IPS-18c (cell line): Measurements from ENCODE around the gene TTLL13.
"Not testable (repeated sequence)": the region's sequence is repeated elsewhere in the genome, so short reads cannot be mapped to it uniquely, and the experiment has no call there.

Experiments used
- H3K4me3 ChIP-seq: 2 replicates; pipeline ENCODE4 v1.7.0; 2013; ENCODE audit warnings: low read depth, mild to moderate bottlenecking, low read length, moderate library complexity; ENCODE audit not compliant: insufficient read depth
- H3K9me3 ChIP-seq: one replicate; pipeline ENCODE4 v1.6.1; 2013; ENCODE audit warnings: mild to moderate bottlenecking, low read length, moderate library complexity; ENCODE audit not compliant: control insufficient read depth, insufficient read depth

TTLL13 gene

GRCh38 chr15:90295270-90295648 lies 45.9 kb downstream of the TTLL13 start:
- no peak overlapping the region for H3K4me3 ChIP-seq

GRCh38 chr15:90296316-90296884 lies 47.0 kb downstream of the TTLL13 start:
- H3K4me3 ChIP-seq, H3K9me3 ChIP-seq: not testable (repeated sequence)

More at GRCh38 chr15:90295270-90295648, 45.9 kb downstream of the TTLL13 start:
- H3K9me3 ChIP-seq = no peaks in the 10 kb centered on the region

DNA sequence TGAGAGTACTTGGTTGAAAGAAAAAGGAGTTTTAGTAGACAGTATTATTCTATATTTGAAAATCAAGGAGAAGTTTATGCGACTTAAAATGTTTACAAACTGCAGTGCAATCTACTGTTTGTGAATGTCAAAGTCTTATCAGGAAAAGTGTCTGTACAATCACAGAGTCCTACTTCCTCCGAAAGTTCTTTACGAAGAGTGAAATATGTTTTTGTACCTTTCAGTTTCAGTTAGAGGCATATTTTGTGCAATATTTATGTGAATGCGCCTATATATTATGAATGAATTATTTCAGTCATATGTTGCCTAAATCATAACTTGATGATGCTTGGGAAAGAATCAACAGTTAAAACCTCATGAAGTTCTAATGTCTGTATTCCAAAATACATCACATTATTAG lies 47.7 kb downstream of the TTLL13 start:
- Histone ChIP-seq H3K9me3 (no peaks in the 10 kb centered on the region), H3K4me3 (no peak overlapping the region)

DNA sequence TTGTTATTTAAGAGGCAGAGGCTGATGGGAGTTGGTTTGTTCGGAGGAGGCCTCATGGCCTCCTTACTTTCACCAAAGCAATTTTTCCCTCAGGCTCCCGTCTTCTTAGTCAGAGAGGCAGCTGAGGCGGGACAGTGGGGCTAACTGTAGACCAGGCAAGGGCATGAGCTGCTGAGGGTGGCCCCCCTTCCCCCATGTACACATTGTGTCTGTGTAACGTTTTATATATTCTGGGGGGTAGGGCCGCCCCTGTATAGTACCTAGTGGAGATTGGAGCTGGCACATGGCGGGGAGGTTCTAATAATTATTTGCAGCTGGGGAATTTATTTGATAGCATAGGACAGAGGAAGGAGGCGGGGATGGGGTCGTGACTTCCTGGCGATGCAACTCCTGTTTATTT lies 51.2 kb downstream of the TTLL13 start:
- Histone ChIP-seq H3K4me3 (no peak overlapping the region), H3K9me3 (no peaks in the 10 kb centered on the region)

DNA sequence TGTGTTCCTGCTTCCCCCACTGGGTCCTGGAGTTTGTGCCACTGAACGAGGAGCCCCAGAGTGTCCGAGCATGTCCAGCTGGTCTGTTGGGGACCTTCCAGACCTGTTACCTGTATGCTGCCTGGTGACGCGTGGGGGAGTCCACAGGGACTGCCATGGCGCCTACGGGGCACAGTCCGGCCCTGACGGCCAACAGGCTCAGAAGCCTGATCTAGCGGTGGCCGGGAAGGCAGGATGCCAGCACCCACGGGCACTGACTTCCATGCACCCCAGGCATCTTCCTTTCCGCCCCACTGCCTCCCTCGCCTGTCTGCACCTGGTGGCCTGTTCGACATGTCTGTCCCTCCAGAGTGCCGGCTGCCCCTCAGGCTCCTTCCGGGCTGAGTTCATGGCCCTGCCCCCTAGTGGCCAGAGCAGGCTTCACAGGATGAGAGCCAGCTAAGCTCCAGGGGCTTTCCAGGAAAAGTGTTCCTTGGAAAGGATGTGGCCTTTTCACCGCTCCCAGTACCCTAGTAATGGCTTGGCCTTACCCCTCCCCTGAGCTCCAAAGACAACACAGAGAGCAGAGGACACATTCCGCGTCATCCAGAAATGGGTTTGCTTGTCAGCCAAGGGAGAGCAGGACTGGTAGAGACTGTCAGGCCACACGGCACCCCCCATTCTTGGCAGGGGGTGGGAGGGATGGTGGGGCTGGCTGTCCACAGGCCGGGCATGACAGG lies 51.8 kb downstream of the TTLL13 start:
- no peak overlapping the region for H3K4me3 ChIP-seq
- no peaks in the 10 kb centered on the region for H3K9me3 ChIP-seq

DNA sequence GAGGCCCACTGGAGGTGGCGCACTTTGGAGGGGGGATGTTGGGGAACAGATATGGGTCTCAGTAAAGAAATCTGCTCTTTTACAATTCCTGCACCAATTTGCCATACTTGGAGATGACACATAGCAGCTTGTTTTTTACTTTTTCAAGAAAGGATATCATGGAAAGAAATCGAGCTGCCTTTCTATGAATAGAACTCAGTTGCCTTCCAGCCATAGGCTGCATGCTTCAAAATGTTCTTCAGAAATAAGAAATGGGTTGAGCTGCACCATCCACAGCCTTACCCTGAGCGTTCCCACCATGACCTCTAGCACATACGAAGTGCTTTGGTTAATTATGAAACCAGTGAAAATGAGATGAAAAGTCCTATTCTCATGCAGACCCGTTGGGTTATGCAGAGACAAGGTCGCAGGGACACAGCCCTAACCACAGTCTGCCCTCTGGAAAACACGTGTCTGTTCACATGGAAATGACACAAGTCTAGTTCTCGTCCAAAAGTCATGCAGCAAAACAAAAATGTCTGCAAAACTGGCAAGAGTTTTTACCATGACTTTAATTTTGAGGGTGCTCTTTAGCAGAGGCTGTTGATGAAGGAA lies 52.4 kb downstream of the TTLL13 start:
- no peak overlapping the region for H3K4me3 ChIP-seq
- H3K9me3 ChIP-seq = no peaks in the 10 kb centered on the region

DNA sequence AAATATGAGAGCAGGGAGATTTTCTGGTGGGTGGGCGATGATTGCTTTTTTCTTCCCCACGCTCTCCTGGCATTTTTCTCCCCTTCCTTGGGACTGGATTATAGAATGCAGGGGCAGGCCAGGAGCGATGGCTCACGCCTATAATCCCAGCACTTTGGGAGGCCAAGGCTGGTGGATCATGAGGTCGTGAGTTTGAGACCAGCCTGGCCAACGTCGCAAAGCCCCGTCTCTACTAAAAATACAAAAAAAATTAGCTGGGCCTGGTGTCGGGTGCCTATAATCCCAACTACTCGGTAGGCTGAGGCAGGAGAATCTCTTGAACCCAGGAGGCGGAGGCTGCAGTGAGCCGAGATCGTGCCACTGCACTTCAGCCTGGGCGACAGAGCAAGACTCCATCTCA lies 56.0 kb downstream of the TTLL13 start:
- H3K4me3 ChIP-seq, H3K9me3 ChIP-seq: not testable (repeated sequence)

DNA sequence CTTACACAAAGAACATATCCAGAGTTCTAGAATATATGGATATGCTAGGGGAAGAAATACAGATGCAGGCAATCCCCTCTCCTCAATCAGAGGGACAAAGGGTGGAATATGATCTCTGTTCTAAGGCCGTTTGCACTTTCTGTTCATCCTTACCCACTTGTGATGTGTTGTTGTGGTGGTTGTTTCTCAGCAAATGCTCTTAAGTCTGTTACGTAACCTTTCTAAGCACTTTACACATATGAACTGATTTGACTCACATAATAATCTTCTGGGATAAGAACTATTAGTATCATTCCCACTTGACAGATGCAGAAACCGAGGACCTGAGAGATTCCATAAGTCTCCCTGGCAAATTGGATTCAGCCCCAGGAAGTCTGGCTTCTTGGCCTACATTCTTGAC lies 56.6 kb downstream of the TTLL13 start:
- H3K4me3 ChIP-seq = no peak overlapping the region

GRCh38 chr15:90306560-90306959 lies 57.2 kb downstream of the TTLL13 start:
- Histone ChIP-seq H3K9me3 (no peaks in the 10 kb centered on the region), H3K4me3 (no peak overlapping the region)

More for the DNA sequence above, 56.6 kb downstream of the TTLL13 start:
- no peaks in the 10 kb centered on the region for H3K9me3 ChIP-seq

GRCh38 chr15:90307661-90308060 lies 58.3 kb downstream of the TTLL13 start:
- Histone ChIP-seq H3K4me3 (no peak overlapping the region), H3K9me3 (no peaks in the 10 kb centered on the region)

- H3K4me3 ChIP-seq = no peak overlapping the region
- no peaks in the 10 kb centered on the region for H3K9me3 ChIP-seq
These were observed 59.7 kb downstream of the TTLL13 start for GRCh38 chr15:90309020-90309419.
